ENCODE results near the gene PLXDC2. TPM values are rescaled to one million over a fixed set of nuclear protein-coding genes. Genes with fewer than 3 reads are reported as not detected.

PLXDC2 gene
- total and polyA plus RNA-seq, 4 donors, result 11.8 to 99.6 (median 40.8) TPM

GRCh38 chr10:20132816-20133215, 316.6 kb downstream of the PLXDC2 start:
- no peak for DNase-seq
- no peaks in the 10 kb centered on the region for H3K4me1 ChIP-seq (ENCODE audit: control insufficient read depth in 5 of 5, insufficient read depth in 5 of 5, low read length in 5 of 5)
- no peak overlapping the region for H3K9ac ChIP-seq (ENCODE audit: insufficient read depth in 1 of 2, low read length in 2 of 2)
- no peak for ATAC-seq (ENCODE audit: insufficient read depth, low FRiP score)
- peaks cover 0 to 6% (median 0%) of the 10 kb centered on the region in 4 donors for H3K36me3 ChIP-seq (ENCODE audit: control insufficient read depth in 4 of 4, insufficient read depth in 4 of 4, low read length in 4 of 4)
- no peak for TF ChIP-seq CTCF (IDR thresholded peaks at IDR 0.05; ENCODE audit: control extremely low read depth, extremely low read depth)
- H3K27me3 ChIP-seq (ENCODE audit: control insufficient read depth in 3 of 3, insufficient read depth in 3 of 3, low read length in 2 of 3), result no peaks in the 10 kb centered on the region
- H3K9me3 ChIP-seq (ENCODE audit: control insufficient read depth in 4 of 4, insufficient read depth in 3 of 4, low read length in 3 of 4), result peaks cover 3 to 11% (median 7%) of the 10 kb centered on the region in 4 donors
- no peak overlapping the region for H3K4me3 ChIP-seq
- 40 to 67% methylated on average over 2 of the region's 2 CpGs for WGBS, 2 donors
- no peak overlapping the region for H3K27ac ChIP-seq (ENCODE audit: low read depth in 1 of 2, low read length in 1 of 2)

GRCh38 chr10:20133669-20134189, 317.5 kb downstream of the PLXDC2 start:
- DNase-seq (no peak), ATAC-seq (ENCODE audit: insufficient read depth, low FRiP score) (no peak)
- Histone ChIP-seq H3K27ac (ENCODE audit: low read depth in 1 of 2, low read length in 1 of 2) (no peak overlapping the region), H3K9me3 (ENCODE audit: control insufficient read depth in 4 of 4, insufficient read depth in 3 of 4, low read length in 3 of 4) (peaks cover 3 to 11% (median 7%) of the 10 kb centered on the region in 4 donors), H3K27me3 (ENCODE audit: control insufficient read depth in 3 of 3, insufficient read depth in 3 of 3, low read length in 2 of 3) (no peaks in the 10 kb centered on the region), H3K9ac (ENCODE audit: insufficient read depth in 1 of 2, low read length in 2 of 2) (no peak overlapping the region), H3K36me3 (ENCODE audit: control insufficient read depth in 4 of 4, insufficient read depth in 4 of 4, low read length in 4 of 4) (peaks cover 0 to 7% (median 0%) of the 10 kb centered on the region in 4 donors), H3K4me1 (ENCODE audit: control insufficient read depth in 5 of 5, insufficient read depth in 5 of 5, low read length in 5 of 5) (no peaks in the 10 kb centered on the region), H3K4me3 (no peak overlapping the region)
- WGBS, 2 donors, result 95 to 96% methylated on average over 2 of the region's 2 CpGs
- TF ChIP-seq CTCF (IDR thresholded peaks at IDR 0.05; ENCODE audit: control extremely low read depth, extremely low read depth), result no peak

GRCh38 chr10:20142311-20142710, 326.1 kb downstream of the PLXDC2 start:
- H3K9me3 ChIP-seq (ENCODE audit: control insufficient read depth in 4 of 4, insufficient read depth in 3 of 4, low read length in 3 of 4), result no peaks in the 10 kb centered on the region
- no peak overlapping the region for H3K27ac ChIP-seq (ENCODE audit: low read depth in 1 of 2, low read length in 1 of 2)
- H3K27me3 ChIP-seq (ENCODE audit: control insufficient read depth in 3 of 3, insufficient read depth in 3 of 3, low read length in 2 of 3), result no peaks in the 10 kb centered on the region
- DNase-seq (no peak), ATAC-seq (ENCODE audit: insufficient read depth, low FRiP score) (no peak)
- H3K4me3 ChIP-seq, result no peak overlapping the region
- no peak for TF ChIP-seq CTCF (IDR thresholded peaks at IDR 0.05; ENCODE audit: control extremely low read depth, extremely low read depth)
- H3K36me3 ChIP-seq (ENCODE audit: control insufficient read depth in 4 of 4, insufficient read depth in 4 of 4, low read length in 4 of 4), result peaks cover 0 to 10% (median 4%) of the 10 kb centered on the region in 4 donors
- H3K4me1 ChIP-seq (ENCODE audit: control insufficient read depth in 5 of 5, insufficient read depth in 5 of 5, low read length in 5 of 5), result peaks cover 0 to 4% (median 0%) of the 10 kb centered on the region in 5 donors
- no peak overlapping the region for H3K9ac ChIP-seq (ENCODE audit: insufficient read depth in 1 of 2, low read length in 2 of 2)

- DNase-seq, result no peak
- 35 to 63% methylated on average over 1 of the region's 1 CpG for WGBS, 2 donors
- Histone ChIP-seq H3K36me3 (ENCODE audit: control insufficient read depth in 4 of 4, insufficient read depth in 4 of 4, low read length in 4 of 4) (peaks cover 0 to 10% (median 4%) of the 10 kb centered on the region in 4 donors), H3K27ac (ENCODE audit: low read depth in 1 of 2, low read length in 1 of 2) (no peak overlapping the region), H3K4me3 (no peak overlapping the region), H3K4me1 (ENCODE audit: control insufficient read depth in 5 of 5, insufficient read depth in 5 of 5, low read length in 5 of 5) (peaks cover 0 to 4% (median 0%) of the 10 kb centered on the region in 5 donors), H3K27me3 (ENCODE audit: control insufficient read depth in 3 of 3, insufficient read depth in 3 of 3, low read length in 2 of 3) (no peaks in the 10 kb centered on the region), H3K9me3 (ENCODE audit: control insufficient read depth in 4 of 4, insufficient read depth in 3 of 4, low read length in 3 of 4) (no peaks in the 10 kb centered on the region), H3K9ac (ENCODE audit: insufficient read depth in 1 of 2, low read length in 2 of 2) (no peak overlapping the region)
- ATAC-seq (ENCODE audit: insufficient read depth, low FRiP score), result no peak
- TF ChIP-seq CTCF (IDR thresholded peaks at IDR 0.05; ENCODE audit: control extremely low read depth, extremely low read depth), result no peak
Measured at GRCh38 chr10:20144268-20144667, 328.0 kb downstream of the PLXDC2 start.

Measured in lung (tissue), 12 donors.